H1 (cell line): ENCODE data around the gene UBL4A. TPM values are rescaled to one million over a fixed set of nuclear protein-coding genes. Genes with fewer than 3 reads are reported as not detected.

Source experiments
- BRCA1 ChIP-seq: IDR thresholded peaks from 2 replicates; pipeline ENCODE4 v1.6.1; 2012; ENCODE audit warnings: low read depth, low read length, improper control_type of control experiment
- CEBPB ChIP-seq: IDR thresholded peaks from 2 replicates; pipeline ENCODE4 v1.6.1; 2012; ENCODE audit warnings: low read depth, low read length
- HDAC6 ChIP-seq: IDR thresholded peaks from one replicate; pipeline ENCODE4 v1.7.1; 2012; ENCODE audit warnings: low read depth, mild to moderate bottlenecking, inconsistent platforms, low read length, moderate library complexity
- JUN ChIP-seq: IDR thresholded peaks from 2 replicates; pipeline ENCODE4 v1.6.1; 2011; ENCODE audit warnings: low read depth, mild to moderate bottlenecking, improper control_type of control experiment, low read length
- KDM1A ChIP-seq: fragments of 200-600, 300-600 bp; sonication (generic); IDR thresholded peaks from 2 replicates; pipeline ENCODE4 v1.7.1; 2016; ENCODE audit warnings: mild to moderate bottlenecking, low read length, borderline replicate concordance
- NRF1 ChIP-seq: IDR thresholded peaks from 2 replicates; pipeline ENCODE4 v1.6.1; 2011; ENCODE audit warnings: mild to moderate bottlenecking, low read depth, low read length, improper control_type of control experiment
- POU5F1 ChIP-seq: IDR thresholded peaks from 2 replicates; pipeline ENCODE4 v1.6.1; 2011; ENCODE audit warnings: low read depth, mild to moderate bottlenecking, low read length, moderate library complexity
- RXRA ChIP-seq: IDR thresholded peaks from 2 replicates; pipeline ENCODE4 v1.6.1; 2011; ENCODE audit warnings: low read depth, mild to moderate bottlenecking, low read length, moderate library complexity; ENCODE audit not compliant: insufficient read depth
- SIX5 ChIP-seq: IDR thresholded peaks from 2 replicates; pipeline ENCODE4 v1.6.1; 2011; ENCODE audit warnings: mild to moderate bottlenecking, low read depth, low read length
- SUZ12 ChIP-seq: fragments of 200-600 bp; sonication (generic); IDR thresholded peaks from 2 replicates; pipeline ENCODE4 v1.6.1; 2012; ENCODE audit warnings: mild to moderate bottlenecking, inconsistent platforms, low read length, moderate library complexity, mixed read lengths
- TAF1 ChIP-seq: IDR thresholded peaks from 2 replicates; pipeline ENCODE4 v1.6.1; 2011; ENCODE audit warnings: mild to moderate bottlenecking, low read depth, low read length
- TBP ChIP-seq: IDR thresholded peaks from 2 replicates; pipeline ENCODE4 v1.6.1; 2011; ENCODE audit warnings: low read depth, low read length, improper control_type of control experiment
- polyA plus RNA-seq, 7 experiments: library from polyadenylated mRNA; depleted of rRNA in 3 of 7; stranded (reverse) in 5 of 7; unstranded in 2 of 7; fragments of >200 nt in 5 of 7; fragments of 200-250 nt in 2 of 7; gene quantifications; 1 replicate in 5 of 7; 2 replicates in 1 of 7; 4 replicates in 1 of 7; pipeline versions ENCODE4 v1.2.1 to v1.2.3, GENCODE V29; 2011 to 2013; ENCODE audit warnings: missing spikeins in 2 of 7, mixed read lengths in 2 of 7
- total RNA-seq: library from RNA; stranded (reverse); fragmentation: NEBNext Ultra II Directional; extraction: Animal tissue kit (Norgen Biotek cat#: 25700); gene quantifications from 2 replicates; pipeline ENCODE4 v1.2.1, GENCODE V29; 2021
- TF ChIP-seq, protein P1 (sequence below): fragments of 300-600 bp; sonication (generic); IDR thresholded peaks from 2 replicates; pipeline ENCODE4 v1.7.1; 2012; ENCODE audit warnings: low read length, moderate library complexity, mild to moderate bottlenecking, inconsistent platforms; ENCODE audit not compliant: insufficient replicate concordance

The UBL4A gene
- total and polyA plus RNA-seq, 2 of the 8 experiments (the other 6 are each of a cell fraction or from before 2014, with no cell fraction given), result 23.1 to 31.7 TPM

DNA sequence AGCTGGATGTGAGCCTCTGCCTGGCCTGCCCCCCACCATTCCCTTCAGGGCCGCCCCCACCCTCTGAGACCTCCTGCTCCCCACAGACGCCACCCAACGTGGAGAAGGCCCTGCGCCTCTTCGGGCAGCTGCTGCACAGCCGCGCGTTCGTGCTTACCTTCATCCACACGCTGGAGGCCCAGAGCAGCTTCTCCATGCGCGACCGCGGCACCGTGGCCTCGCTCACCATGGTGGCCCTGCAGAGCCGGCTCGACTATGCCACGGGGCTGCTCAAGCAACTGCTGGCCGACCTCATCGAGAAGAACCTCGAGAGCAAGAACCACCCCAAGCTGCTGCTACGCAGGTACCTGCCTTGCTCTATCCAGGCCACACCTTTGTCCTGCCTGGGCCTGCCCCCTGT is 18.2 kb downstream of the UBL4A start (continued):
- TF ChIP-seq, protein P1, sequence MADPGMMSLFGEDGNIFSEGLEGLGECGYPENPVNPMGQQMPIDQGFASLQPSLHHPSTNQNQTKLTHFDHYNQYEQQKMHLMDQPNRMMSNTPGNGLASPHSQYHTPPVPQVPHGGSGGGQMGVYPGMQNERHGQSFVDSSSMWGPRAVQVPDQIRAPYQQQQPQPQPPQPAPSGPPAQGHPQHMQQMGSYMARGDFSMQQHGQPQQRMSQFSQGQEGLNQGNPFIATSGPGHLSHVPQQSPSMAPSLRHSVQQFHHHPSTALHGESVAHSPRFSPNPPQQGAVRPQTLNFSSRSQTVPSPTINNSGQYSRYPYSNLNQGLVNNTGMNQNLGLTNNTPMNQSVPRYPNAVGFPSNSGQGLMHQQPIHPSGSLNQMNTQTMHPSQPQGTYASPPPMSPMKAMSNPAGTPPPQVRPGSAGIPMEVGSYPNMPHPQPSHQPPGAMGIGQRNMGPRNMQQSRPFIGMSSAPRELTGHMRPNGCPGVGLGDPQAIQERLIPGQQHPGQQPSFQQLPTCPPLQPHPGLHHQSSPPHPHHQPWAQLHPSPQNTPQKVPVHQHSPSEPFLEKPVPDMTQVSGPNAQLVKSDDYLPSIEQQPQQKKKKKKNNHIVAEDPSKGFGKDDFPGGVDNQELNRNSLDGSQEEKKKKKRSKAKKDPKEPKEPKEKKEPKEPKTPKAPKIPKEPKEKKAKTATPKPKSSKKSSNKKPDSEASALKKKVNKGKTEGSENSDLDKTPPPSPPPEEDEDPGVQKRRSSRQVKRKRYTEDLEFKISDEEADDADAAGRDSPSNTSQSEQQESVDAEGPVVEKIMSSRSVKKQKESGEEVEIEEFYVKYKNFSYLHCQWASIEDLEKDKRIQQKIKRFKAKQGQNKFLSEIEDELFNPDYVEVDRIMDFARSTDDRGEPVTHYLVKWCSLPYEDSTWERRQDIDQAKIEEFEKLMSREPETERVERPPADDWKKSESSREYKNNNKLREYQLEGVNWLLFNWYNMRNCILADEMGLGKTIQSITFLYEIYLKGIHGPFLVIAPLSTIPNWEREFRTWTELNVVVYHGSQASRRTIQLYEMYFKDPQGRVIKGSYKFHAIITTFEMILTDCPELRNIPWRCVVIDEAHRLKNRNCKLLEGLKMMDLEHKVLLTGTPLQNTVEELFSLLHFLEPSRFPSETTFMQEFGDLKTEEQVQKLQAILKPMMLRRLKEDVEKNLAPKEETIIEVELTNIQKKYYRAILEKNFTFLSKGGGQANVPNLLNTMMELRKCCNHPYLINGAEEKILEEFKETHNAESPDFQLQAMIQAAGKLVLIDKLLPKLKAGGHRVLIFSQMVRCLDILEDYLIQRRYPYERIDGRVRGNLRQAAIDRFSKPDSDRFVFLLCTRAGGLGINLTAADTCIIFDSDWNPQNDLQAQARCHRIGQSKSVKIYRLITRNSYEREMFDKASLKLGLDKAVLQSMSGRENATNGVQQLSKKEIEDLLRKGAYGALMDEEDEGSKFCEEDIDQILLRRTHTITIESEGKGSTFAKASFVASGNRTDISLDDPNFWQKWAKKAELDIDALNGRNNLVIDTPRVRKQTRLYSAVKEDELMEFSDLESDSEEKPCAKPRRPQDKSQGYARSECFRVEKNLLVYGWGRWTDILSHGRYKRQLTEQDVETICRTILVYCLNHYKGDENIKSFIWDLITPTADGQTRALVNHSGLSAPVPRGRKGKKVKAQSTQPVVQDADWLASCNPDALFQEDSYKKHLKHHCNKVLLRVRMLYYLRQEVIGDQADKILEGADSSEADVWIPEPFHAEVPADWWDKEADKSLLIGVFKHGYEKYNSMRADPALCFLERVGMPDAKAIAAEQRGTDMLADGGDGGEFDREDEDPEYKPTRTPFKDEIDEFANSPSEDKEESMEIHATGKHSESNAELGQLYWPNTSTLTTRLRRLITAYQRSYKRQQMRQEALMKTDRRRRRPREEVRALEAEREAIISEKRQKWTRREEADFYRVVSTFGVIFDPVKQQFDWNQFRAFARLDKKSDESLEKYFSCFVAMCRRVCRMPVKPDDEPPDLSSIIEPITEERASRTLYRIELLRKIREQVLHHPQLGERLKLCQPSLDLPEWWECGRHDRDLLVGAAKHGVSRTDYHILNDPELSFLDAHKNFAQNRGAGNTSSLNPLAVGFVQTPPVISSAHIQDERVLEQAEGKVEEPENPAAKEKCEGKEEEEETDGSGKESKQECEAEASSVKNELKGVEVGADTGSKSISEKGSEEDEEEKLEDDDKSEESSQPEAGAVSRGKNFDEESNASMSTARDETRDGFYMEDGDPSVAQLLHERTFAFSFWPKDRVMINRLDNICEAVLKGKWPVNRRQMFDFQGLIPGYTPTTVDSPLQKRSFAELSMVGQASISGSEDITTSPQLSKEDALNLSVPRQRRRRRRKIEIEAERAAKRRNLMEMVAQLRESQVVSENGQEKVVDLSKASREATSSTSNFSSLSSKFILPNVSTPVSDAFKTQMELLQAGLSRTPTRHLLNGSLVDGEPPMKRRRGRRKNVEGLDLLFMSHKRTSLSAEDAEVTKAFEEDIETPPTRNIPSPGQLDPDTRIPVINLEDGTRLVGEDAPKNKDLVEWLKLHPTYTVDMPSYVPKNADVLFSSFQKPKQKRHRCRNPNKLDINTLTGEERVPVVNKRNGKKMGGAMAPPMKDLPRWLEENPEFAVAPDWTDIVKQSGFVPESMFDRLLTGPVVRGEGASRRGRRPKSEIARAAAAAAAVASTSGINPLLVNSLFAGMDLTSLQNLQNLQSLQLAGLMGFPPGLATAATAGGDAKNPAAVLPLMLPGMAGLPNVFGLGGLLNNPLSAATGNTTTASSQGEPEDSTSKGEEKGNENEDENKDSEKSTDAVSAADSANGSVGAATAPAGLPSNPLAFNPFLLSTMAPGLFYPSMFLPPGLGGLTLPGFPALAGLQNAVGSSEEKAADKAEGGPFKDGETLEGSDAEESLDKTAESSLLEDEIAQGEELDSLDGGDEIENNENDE, result no peak
- no peak for TF ChIP-seq POU5F1
- TF ChIP-seq SUZ12, result no peak
- TF ChIP-seq RXRA, result no peak
- TF ChIP-seq TAF1, result no peak
- TF ChIP-seq JUN, result no peak
- no peak for TF ChIP-seq CEBPB
- no peak for TF ChIP-seq BRCA1
- TF ChIP-seq NRF1, result no peak
- TF ChIP-seq SIX5, result no peak
- TF ChIP-seq KDM1A, result no peak
- TF ChIP-seq HDAC6, result no peak
- no peak for TF ChIP-seq TBP
